Activated T-helper 17 cell treated with anti-CD3 and anti-CD28 coated beads, Interleukin-2, amount 50 U/mL, for 72 hours (primary cell): ENCODE data around the gene KCNN3. TPM values are rescaled to one million over a fixed set of nuclear protein-coding genes. Genes with fewer than 3 reads are reported as not detected.
A peak's percentile ranks its signal among the peaks of the same experiment; 100 is the strongest.

Experiments used
- ATAC-seq: fragments of 150-1000 bp; cut with Tn5 transposase; replicated peaks from 2 replicates; pipeline ENCODE4 v1.10.0; 2021; ENCODE audit warnings: mild to moderate bottlenecking, moderate library complexity
- H3K27ac Mint-ChIP-seq: one replicate; pipeline ENCODE4 v1.8.0; 2022; ENCODE audit warnings: mixed read lengths
- H3K27me3 Mint-ChIP-seq: one replicate; pipeline ENCODE4 v1.8.0; 2022; ENCODE audit warnings: mixed read lengths
- H3K36me3 Mint-ChIP-seq: one replicate; pipeline ENCODE4 v1.8.0; 2022; ENCODE audit warnings: low read depth, mild to moderate bottlenecking, mixed read lengths
- H3K4me1 Mint-ChIP-seq: one replicate; pipeline ENCODE4 v1.8.0; 2022; ENCODE audit warnings: mixed read lengths
- H3K4me3 Mint-ChIP-seq: one replicate; pipeline ENCODE4 v1.8.0; 2022; ENCODE audit warnings: mild to moderate bottlenecking, mixed read lengths
- H3K9me3 Mint-ChIP-seq: one replicate; pipeline ENCODE4 v1.8.0; 2022; ENCODE audit warnings: mixed read lengths
- total RNA-seq, 2 donors: library from RNA; stranded (reverse); gene quantifications; one replicate each; pipeline ENCODE4 v1.2.3, GENCODE V29; 2022

Gene KCNN3
- total RNA-seq, 2 donors from 2014 or later: 0.11 to 0.37 TPM

GRCh38 chr1:154750681-154751665 lies 119.1 kb downstream of the KCNN3 start:
- ATAC-seq: no peak
- peak overlapping the region; percentile 17 for H3K4me3 Mint-ChIP-seq
- peaks cover 7% of the 10 kb centered on the region for H3K27me3 Mint-ChIP-seq
- no peaks in the 10 kb centered on the region for H3K36me3 Mint-ChIP-seq
- H3K9me3 Mint-ChIP-seq: no peaks in the 10 kb centered on the region
- peaks cover 36% of the 10 kb centered on the region for H3K4me1 Mint-ChIP-seq
- peak overlapping the region; percentile 69 for H3K27ac Mint-ChIP-seq

GRCh38 chr1:154749078-154749760 lies 120.9 kb downstream of the KCNN3 start:
- Mint-ChIP-seq H3K36me3 (no peaks in the 10 kb centered on the region), H3K27me3 (peaks cover 7% of the 10 kb centered on the region), H3K27ac (no peak overlapping the region), H3K4me3 (peak overlapping the region; percentile 81), H3K9me3 (no peaks in the 10 kb centered on the region), H3K4me1 (peaks cover 44% of the 10 kb centered on the region)
- ATAC-seq: peak; percentile 23

DNA sequence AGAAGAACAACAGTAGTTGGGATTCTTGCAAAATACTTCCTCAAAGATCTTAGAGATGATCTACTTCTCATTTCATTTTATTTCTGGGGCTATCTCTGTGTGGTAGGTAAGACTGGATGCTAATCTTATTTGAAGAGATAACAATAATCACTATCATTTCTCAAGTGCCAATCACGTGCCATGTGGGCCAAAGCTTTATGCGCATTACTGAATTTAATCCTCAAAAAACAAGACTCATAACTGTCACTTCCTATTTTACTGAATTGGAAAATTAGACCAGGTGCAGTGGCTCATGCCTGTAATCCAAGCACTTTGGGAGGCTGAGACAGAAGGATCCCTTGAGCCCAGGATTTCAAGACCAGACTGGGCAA lies 121.7 kb downstream of the KCNN3 start:
- no peak for ATAC-seq
- peak overlapping the region; percentile 81 for H3K4me3 Mint-ChIP-seq

DNA sequence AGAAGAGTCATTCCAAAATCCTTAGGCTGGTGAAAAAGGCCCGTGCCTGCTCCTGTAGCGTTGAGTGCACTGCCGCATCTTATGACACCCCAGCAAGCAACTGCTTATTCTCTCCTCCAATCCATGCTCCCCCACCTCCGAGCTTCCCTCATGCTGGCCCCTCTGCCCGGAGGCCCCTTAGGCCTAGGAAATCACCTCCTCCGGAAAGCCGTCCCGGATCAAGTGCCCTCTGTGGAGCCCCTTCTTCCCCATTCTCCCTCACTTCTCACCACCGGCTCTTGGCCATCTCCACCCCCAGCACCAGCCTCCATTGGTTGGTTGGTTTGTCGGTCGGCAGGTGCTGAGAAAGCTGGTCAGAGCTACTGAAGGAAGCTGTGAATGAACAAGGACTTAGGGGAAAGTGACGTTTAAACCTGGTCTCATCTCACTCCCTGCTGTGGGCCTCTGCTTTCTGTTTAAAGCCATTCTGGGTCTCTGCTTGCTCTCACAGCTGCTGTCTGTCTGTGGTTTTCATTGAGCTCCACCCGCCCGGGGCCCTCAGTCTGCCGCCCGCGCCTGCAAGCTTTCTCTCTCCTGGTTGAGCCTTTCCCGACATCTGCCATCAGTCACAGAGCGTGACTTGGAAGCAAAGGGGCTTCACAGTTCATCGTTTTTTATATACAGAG lies 122.2 kb downstream of the KCNN3 start:
- peak overlapping the region; percentile 81 for H3K4me3 Mint-ChIP-seq
- ATAC-seq: peak; percentile 71
- no peaks in the 10 kb centered on the region for H3K36me3 Mint-ChIP-seq
- H3K4me1 Mint-ChIP-seq: peaks cover 44% of the 10 kb centered on the region
- no peaks in the 10 kb centered on the region for H3K9me3 Mint-ChIP-seq
- H3K27me3 Mint-ChIP-seq: peaks cover 7% of the 10 kb centered on the region
- peak overlapping the region; percentile 84 for H3K27ac Mint-ChIP-seq

More for the DNA sequence above, 121.7 kb downstream of the KCNN3 start:
- Mint-ChIP-seq H3K4me1 (peaks cover 44% of the 10 kb centered on the region), H3K27ac (peak overlapping the region; percentile 84), H3K36me3 (no peaks in the 10 kb centered on the region), H3K9me3 (no peaks in the 10 kb centered on the region), H3K27me3 (peaks cover 7% of the 10 kb centered on the region)

- Mint-ChIP-seq H3K9me3 (no peaks in the 10 kb centered on the region), H3K27me3 (peaks cover 7% of the 10 kb centered on the region), H3K27ac (peak overlapping the region; percentile 84), H3K4me3 (peak overlapping the region; percentile 81), H3K4me1 (peaks cover 44% of the 10 kb centered on the region), H3K36me3 (no peaks in the 10 kb centered on the region)
- no peak for ATAC-seq
Measured at GRCh38 chr1:154747380-154747739, 122.7 kb downstream of the KCNN3 start.

DNA sequence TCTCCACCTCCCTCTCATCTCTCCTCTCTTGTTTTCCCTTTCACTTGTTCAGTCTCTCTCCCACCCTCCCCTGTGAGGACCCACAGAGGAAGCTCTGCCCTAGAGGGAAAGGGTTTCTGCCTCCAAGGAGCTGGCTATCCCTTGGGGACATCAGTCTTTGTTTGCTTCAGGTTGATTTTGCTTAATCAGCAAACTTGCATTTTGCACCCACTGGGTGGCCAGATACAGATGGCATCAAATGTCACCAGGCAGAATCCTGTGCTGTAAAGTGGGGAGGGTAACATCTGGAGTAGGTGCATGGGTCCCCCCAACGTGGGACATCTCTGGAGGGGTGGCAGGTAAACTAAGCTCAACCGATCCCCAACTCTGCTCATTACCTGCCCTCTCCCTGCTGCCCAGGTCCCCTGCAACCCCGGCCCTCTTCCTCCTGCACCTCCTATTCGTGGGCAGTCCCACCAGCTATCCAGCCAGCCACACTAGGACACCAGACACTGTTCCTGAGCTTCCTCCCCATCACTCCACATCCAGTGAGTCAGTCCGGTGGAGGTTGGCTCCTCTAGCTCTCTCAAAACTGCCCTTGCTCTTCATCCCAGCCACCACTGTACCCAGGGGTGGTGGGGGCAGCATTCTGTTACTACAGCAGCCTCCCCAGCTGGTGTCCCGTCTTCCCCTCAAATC lies 123.3 kb downstream of the KCNN3 start:
- Mint-ChIP-seq H3K9me3 (no peaks in the 10 kb centered on the region), H3K36me3 (no peaks in the 10 kb centered on the region), H3K27me3 (peaks cover 13% of the 10 kb centered on the region), H3K4me1 (peaks cover 41% of the 10 kb centered on the region), H3K4me3 (peak overlapping the region; percentile 81), H3K27ac (peak overlapping the region; percentile 84)
- no peak for ATAC-seq

DNA sequence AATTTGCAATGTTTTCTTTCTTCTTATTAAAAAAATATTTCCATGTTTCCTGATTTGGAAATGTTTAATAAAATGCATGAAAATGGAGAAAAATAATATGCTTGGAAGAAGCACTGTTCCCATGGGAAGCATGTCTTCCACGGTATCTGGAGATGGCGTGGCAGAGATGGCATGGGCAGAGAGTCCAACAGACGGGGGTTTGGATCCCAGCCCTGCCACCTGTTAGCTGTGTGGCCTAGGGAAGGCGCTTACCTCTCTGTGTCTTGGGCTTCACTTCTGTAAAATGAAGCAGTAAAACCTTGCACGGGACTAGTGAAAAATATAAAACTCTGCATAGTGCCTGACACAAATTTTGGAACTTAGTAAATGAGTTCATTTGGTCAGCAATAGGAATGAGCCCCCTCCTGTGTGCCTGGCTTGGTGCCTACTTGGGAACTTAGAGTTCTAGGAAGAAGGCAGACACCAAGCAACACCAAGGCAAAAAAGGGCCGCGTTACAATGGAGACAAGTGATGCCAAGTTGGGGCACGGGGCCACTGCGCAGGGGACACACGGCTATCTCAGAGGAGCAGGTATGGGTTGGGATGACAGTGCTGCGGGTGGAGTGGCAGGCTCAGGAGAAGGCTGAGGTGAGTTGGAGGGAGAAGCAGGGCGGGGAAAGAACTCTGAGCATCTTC lies 124.2 kb downstream of the KCNN3 start:
- no peaks in the 10 kb centered on the region for H3K9me3 Mint-ChIP-seq
- ATAC-seq: no peak
- peaks cover 38% of the 10 kb centered on the region for H3K4me1 Mint-ChIP-seq
- no peak overlapping the region for H3K4me3 Mint-ChIP-seq
- H3K36me3 Mint-ChIP-seq: no peaks in the 10 kb centered on the region
- peaks cover 18% of the 10 kb centered on the region for H3K27me3 Mint-ChIP-seq
- no peak overlapping the region for H3K27ac Mint-ChIP-seq

DNA sequence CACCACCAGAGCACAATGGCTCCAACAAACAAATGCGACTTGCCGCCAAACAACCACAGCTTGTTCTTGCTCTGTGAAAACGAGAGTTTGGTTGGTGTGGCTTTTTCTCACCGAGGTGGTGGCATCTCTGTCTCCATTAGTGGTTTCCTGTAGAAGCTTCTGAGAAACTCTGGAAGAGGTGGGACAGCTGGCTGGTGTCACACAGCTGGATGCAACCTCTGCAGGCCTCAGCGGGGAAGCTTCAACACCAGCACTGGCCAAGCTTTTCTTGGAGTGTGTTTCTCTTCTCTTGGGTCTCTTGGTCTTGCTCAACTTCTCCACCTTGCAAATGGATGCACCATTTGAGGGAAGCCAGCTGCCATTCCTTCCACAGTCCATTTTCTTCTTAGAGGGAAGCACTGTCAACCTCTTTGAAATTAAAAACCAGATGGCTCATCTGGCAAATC lies 124.8 kb downstream of the KCNN3 start:
- Mint-ChIP-seq H3K27ac (no peak overlapping the region), H3K27me3 (peaks cover 18% of the 10 kb centered on the region), H3K36me3 (no peaks in the 10 kb centered on the region), H3K9me3 (no peaks in the 10 kb centered on the region), H3K4me3 (peak overlapping the region; percentile 39), H3K4me1 (peaks cover 38% of the 10 kb centered on the region)
- ATAC-seq: peak; percentile 52

DNA sequence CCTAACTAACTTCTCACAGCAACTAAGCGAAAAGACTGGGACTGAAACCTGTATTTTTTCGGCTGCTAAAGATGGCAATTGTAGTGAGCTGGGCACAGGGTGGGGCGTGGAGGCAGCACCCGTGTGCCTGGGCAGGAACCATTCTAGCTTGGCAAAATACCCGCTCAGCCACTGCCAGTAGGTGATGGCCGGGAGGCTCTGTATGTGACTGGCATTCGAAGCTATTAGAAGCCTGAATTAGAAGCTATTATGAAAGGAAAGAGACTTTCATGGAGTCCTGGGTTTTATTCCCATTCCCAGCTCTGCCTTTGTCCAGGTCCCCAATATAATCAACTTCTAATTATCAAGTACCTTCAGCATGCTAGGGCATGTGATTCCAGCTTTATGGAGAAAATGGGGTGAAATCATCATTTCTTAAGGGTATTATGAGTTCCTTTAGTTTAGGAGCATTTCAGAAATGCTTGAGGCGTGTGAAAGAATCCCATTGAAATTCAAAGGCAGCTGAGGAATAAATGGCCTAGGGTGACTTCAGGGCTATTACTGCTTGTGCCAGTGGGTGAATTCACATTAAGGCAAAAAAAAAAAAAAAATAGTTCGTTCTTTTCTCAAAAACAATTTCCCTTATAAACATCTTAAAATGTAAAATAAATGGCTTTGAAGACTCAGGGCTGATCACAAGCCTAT lies 125.6 kb downstream of the KCNN3 start:
- H3K4me3 Mint-ChIP-seq: peak overlapping the region; percentile 39
- H3K4me1 Mint-ChIP-seq: peaks cover 38% of the 10 kb centered on the region
- H3K27ac Mint-ChIP-seq: no peak overlapping the region
- no peaks in the 10 kb centered on the region for H3K36me3 Mint-ChIP-seq
- H3K9me3 Mint-ChIP-seq: no peaks in the 10 kb centered on the region
- peaks cover 18% of the 10 kb centered on the region for H3K27me3 Mint-ChIP-seq
- no peak for ATAC-seq

- Mint-ChIP-seq H3K27me3 (peaks cover 24% of the 10 kb centered on the region), H3K4me1 (peaks cover 30% of the 10 kb centered on the region)
Measured at GRCh38 chr1:154743526-154744036, 126.5 kb downstream of the KCNN3 start.

DNA sequence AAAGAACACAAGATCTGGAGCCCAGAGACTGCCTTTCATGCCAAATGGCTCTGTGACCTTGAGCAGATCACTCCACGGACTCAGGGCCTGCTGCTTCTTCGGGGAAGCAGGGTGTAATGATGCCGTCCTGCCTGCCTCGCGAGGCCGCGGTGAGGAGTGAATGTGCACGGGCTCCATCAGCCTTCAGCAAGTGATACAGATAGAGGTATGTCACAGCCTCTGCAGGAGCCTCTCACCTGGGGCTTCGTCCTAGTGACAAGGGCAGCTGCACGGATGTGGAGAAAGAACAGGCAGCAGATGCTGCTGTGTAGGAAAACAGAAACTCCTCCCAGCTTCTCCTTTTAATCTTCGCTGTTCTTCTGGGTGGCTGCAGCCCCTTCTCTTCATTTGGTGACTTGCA lies 127.5 kb downstream of the KCNN3 start:
- H3K27me3 Mint-ChIP-seq: peaks cover 33% of the 10 kb centered on the region
- no peak overlapping the region for H3K4me3 Mint-ChIP-seq
- no peak overlapping the region for H3K27ac Mint-ChIP-seq
- ATAC-seq: no peak
- H3K9me3 Mint-ChIP-seq: no peaks in the 10 kb centered on the region
- peaks cover 22% of the 10 kb centered on the region for H3K4me1 Mint-ChIP-seq
- no peaks in the 10 kb centered on the region for H3K36me3 Mint-ChIP-seq

More at GRCh38 chr1:154743526-154744036, 126.5 kb downstream of the KCNN3 start:
- no peak overlapping the region for H3K4me3 Mint-ChIP-seq
- no peak for ATAC-seq
- H3K9me3 Mint-ChIP-seq: no peaks in the 10 kb centered on the region
- no peaks in the 10 kb centered on the region for H3K36me3 Mint-ChIP-seq
- H3K27ac Mint-ChIP-seq: no peak overlapping the region

- Mint-ChIP-seq H3K4me1 (peaks cover 22% of the 10 kb centered on the region), H3K27ac (no peak overlapping the region), H3K9me3 (no peaks in the 10 kb centered on the region), H3K36me3 (no peaks in the 10 kb centered on the region), H3K4me3 (no peak overlapping the region), H3K27me3 (peaks cover 37% of the 10 kb centered on the region)
- no peak for ATAC-seq
Measured at GRCh38 chr1:154741741-154742495, 128.2 kb downstream of the KCNN3 start.
